ENCODE measurements around the gene MTG2. TPM values are rescaled to one million over a fixed set of nuclear protein-coding genes. Genes with fewer than 3 reads are reported as not detected.

MTG2 gene
- total and polyA plus RNA-seq, 2 of the 13 experiments (the other 11 are each of a cell fraction or from before 2014, with no cell fraction given): 20.4 to 37.8 TPM

DNA sequence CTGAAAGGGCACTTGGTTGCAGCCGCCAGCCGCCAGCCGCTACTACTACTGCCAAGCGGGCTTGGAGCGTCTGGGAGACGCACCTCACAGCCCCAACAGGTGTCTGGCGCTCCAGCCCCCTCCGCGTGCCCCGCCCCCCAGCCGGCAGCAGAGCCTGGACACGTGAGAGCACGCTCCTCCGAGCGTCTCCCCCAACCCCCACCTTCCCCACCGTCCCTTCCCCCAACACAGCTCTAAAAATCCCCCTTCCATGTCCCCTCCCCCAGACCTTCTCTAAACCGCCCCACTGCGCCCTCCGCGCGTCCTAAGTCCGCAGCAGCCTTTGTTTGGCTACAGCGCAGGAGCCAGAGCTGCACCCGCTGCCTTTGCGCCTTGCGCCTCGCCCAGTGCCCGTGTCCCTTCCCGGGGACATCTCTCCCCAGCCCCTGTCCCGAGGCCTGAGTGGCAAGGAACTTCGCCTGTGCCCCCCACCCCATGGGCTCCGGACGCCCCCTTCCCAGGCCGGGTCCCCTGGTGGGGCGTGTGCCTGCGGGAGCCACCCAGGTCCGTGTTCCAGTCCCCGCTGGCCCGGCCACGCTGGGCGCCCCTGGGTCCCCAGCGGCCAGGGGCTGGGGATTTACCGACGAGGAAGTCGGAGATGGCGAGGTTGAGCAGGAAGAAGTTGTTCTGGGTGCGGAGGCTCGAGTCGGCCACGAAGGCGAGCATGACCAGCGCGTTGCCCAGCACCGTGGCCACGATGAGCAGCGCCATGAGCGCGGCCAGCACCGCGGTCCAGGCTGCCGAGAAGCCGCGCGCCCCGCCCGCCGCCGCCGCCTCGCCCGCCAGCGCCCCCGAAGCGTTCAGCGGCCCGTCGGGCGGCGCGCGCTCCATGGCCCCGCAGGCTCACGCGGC, 36.5 kb downstream of the MTG2 start (continued):
- TF ChIP-seq ZNF224 (CRISPR knock-in tag; IDR thresholded peaks at IDR 0.05): no peak
- TF ChIP-seq EZH2 (conservative IDR thresholded peaks at IDR 0.05; ENCODE audit: low read depth, low read length): peak; percentile 73; the same call in 1 of the 2 replicates
- TF ChIP-seq, protein P1, sequence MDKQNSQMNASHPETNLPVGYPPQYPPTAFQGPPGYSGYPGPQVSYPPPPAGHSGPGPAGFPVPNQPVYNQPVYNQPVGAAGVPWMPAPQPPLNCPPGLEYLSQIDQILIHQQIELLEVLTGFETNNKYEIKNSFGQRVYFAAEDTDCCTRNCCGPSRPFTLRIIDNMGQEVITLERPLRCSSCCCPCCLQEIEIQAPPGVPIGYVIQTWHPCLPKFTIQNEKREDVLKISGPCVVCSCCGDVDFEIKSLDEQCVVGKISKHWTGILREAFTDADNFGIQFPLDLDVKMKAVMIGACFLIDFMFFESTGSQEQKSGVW (CRISPR knock-in tag; IDR thresholded peaks at IDR 0.05; ENCODE audit: borderline replicate concordance): 0 out of 2 replicates have a peak, but pooled peaks have one; percentile 35
- TF ChIP-seq ZNF451 (CRISPR knock-in tag; IDR thresholded peaks at IDR 0.05): 0 out of 2 replicates have a peak, but pooled peaks have one; percentile 11
- 0 out of 2 replicates have a peak, but pooled peaks have one; percentile 12 for TF ChIP-seq SRY (CRISPR knock-in tag; IDR thresholded peaks at IDR 0.05)
- 0 out of 2 replicates have a peak, but pooled peaks have one; percentile 43 for TF ChIP-seq ZNF333 (CRISPR knock-in tag; IDR thresholded peaks at IDR 0.05; ENCODE audit: borderline replicate concordance)
- TF ChIP-seq ZNF703 (CRISPR knock-in tag; IDR thresholded peaks at IDR 0.05; ENCODE audit: borderline replicate concordance): no peak
- TF ChIP-seq ZNF567 (CRISPR knock-in tag; IDR thresholded peaks at IDR 0.05; ENCODE audit: borderline replicate concordance): 0 out of 2 replicates have a peak, but pooled peaks have one; percentile 60
- TF ChIP-seq, protein P2, sequence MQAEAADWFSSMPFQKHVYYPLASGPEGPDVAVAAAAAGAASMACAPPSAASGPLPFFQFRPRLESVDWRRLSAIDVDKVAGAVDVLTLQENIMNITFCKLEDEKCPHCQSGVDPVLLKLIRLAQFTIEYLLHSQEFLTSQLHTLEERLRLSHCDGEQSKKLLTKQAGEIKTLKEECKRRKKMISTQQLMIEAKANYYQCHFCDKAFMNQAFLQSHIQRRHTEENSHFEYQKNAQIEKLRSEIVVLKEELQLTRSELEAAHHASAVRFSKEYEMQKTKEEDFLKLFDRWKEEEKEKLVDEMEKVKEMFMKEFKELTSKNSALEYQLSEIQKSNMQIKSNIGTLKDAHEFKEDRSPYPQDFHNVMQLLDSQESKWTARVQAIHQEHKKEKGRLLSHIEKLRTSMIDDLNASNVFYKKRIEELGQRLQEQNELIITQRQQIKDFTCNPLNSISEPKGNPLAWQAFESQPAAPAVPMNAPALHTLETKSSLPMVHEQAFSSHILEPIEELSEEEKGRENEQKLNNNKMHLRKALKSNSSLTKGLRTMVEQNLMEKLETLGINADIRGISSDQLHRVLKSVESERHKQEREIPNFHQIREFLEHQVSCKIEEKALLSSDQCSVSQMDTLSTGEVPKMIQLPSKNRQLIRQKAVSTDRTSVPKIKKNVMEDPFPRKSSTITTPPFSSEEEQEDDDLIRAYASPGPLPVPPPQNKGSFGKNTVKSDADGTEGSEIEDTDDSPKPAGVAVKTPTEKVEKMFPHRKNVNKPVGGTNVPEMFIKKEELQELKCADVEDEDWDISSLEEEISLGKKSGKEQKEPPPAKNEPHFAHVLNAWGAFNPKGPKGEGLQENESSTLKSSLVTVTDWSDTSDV (CRISPR knock-in tag; IDR thresholded peaks at IDR 0.05): 0 out of 2 replicates have a peak, but pooled peaks have one; percentile 62
- TF ChIP-seq, protein P3, sequence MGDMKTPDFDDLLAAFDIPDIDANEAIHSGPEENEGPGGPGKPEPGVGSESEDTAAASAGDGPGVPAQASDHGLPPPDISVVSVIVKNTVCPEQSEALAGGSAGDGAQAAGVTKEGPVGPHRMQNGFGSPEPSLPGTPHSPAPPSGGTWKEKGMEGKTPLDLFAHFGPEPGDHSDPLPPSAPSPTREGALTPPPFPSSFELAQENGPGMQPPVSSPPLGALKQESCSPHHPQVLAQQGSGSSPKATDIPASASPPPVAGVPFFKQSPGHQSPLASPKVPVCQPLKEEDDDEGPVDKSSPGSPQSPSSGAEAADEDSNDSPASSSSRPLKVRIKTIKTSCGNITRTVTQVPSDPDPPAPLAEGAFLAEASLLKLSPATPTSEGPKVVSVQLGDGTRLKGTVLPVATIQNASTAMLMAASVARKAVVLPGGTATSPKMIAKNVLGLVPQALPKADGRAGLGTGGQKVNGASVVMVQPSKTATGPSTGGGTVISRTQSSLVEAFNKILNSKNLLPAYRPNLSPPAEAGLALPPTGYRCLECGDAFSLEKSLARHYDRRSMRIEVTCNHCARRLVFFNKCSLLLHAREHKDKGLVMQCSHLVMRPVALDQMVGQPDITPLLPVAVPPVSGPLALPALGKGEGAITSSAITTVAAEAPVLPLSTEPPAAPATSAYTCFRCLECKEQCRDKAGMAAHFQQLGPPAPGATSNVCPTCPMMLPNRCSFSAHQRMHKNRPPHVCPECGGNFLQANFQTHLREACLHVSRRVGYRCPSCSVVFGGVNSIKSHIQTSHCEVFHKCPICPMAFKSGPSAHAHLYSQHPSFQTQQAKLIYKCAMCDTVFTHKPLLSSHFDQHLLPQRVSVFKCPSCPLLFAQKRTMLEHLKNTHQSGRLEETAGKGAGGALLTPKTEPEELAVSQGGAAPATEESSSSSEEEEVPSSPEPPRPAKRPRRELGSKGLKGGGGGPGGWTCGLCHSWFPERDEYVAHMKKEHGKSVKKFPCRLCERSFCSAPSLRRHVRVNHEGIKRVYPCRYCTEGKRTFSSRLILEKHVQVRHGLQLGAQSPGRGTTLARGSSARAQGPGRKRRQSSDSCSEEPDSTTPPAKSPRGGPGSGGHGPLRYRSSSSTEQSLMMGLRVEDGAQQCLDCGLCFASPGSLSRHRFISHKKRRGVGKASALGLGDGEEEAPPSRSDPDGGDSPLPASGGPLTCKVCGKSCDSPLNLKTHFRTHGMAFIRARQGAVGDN (CRISPR knock-in tag; IDR thresholded peaks at IDR 0.05): peak; percentile 18; the same call in 1 of the 2 replicates
- no peak for TF ChIP-seq KLF9 (CRISPR knock-in tag; IDR thresholded peaks at IDR 0.05; ENCODE audit: low read depth)
- TF ChIP-seq EP300 (IDR thresholded peaks at IDR 0.05; ENCODE audit: low read depth in 2 of 2, low read length in 2 of 2): no peak
- TF ChIP-seq EP300 (CRISPR knock-in tag; IDR thresholded peaks at IDR 0.05; ENCODE audit: borderline replicate concordance): no peak
- peak; percentile 25 for TF ChIP-seq XRCC5 (optimal IDR thresholded peaks at IDR 0.05; ENCODE audit: low read length)
- no peak; the same call in 1 of the 2 replicates for TF ChIP-seq RFXAP (CRISPR knock-in tag; IDR thresholded peaks at IDR 0.05; ENCODE audit: borderline replicate concordance)
- TF ChIP-seq, protein P4, sequence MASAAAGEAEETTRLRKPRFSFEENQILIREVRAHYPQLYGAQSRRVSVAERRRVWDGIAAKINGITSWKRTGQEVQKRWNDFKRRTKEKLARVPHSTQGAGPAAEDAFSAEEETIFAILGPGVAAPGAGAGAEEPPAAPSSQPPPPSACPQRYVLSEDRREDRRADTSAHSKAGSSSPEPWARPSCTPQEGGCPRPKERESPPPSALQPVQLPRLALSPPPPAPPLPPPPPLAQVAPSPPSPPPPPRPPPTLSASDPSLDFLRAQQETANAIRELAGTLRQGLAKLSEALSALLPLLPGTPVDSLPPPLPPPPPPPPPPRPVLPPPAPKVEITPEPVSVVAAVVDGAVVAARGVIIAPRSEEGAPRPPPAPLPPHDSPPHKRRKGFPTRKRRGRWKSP (CRISPR knock-in tag; IDR thresholded peaks at IDR 0.05): peak; percentile 99
- TF ChIP-seq, protein P5, sequence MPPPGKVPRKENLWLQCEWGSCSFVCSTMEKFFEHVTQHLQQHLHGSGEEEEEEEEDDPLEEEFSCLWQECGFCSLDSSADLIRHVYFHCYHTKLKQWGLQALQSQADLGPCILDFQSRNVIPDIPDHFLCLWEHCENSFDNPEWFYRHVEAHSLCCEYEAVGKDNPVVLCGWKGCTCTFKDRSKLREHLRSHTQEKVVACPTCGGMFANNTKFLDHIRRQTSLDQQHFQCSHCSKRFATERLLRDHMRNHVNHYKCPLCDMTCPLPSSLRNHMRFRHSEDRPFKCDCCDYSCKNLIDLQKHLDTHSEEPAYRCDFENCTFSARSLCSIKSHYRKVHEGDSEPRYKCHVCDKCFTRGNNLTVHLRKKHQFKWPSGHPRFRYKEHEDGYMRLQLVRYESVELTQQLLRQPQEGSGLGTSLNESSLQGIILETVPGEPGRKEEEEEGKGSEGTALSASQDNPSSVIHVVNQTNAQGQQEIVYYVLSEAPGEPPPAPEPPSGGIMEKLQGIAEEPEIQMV (CRISPR knock-in tag; IDR thresholded peaks at IDR 0.05; ENCODE audit: low read depth): no peak

All from HepG2 (cell line).